Dermis blood vessel endothelial cell (primary cell): Measurements from ENCODE around the gene LACC1. TPM values are rescaled to one million over a fixed set of nuclear protein-coding genes. Genes with fewer than 3 reads are reported as not detected.

Source experiments
- total RNA-seq: library from RNA; depleted of rRNA; stranded (reverse); fragments of >200 nt; gene quantifications from 2 replicates; pipeline ENCODE4 v1.2.3, GENCODE V29; 2014

LACC1 gene
- total RNA-seq, 1 donor from 2014 or later: 14.1 TPM

Other genes starting within 250 kb of the LACC1 start
- 0.23 and 2.0 TPM in 2 replicates for gene ENOX1, start 92.9 kb upstream of the LACC1 start, total RNA-seq
- 0.68 and 5.4 TPM in 2 replicates for gene CCDC122, start 164 bp upstream of the LACC1 start, total RNA-seq